ENCODE results near the gene SLAMF1. TPM values are rescaled to one million over a fixed set of nuclear protein-coding genes. Genes with fewer than 3 reads are reported as not detected.
A peak's percentile ranks its signal among the peaks of the same experiment; 100 is the strongest.

Gene SLAMF1
- total RNA-seq, 1 donor from 2014 or later = not detected

GRCh38 chr1:160667896-160668295 is 21.1 kb upstream of the SLAMF1 start:
- H3K36me3 ChIP-seq (ENCODE audit: control insufficient read depth, insufficient read depth, low read length) = no peaks in the 10 kb centered on the region
- TF ChIP-seq, protein P1, sequence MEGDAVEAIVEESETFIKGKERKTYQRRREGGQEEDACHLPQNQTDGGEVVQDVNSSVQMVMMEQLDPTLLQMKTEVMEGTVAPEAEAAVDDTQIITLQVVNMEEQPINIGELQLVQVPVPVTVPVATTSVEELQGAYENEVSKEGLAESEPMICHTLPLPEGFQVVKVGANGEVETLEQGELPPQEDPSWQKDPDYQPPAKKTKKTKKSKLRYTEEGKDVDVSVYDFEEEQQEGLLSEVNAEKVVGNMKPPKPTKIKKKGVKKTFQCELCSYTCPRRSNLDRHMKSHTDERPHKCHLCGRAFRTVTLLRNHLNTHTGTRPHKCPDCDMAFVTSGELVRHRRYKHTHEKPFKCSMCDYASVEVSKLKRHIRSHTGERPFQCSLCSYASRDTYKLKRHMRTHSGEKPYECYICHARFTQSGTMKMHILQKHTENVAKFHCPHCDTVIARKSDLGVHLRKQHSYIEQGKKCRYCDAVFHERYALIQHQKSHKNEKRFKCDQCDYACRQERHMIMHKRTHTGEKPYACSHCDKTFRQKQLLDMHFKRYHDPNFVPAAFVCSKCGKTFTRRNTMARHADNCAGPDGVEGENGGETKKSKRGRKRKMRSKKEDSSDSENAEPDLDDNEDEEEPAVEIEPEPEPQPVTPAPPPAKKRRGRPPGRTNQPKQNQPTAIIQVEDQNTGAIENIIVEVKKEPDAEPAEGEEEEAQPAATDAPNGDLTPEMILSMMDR (IDR thresholded peaks at IDR 0.05; ENCODE audit: insufficient read depth, low read length, severe bottlenecking) = no peak
- H3K27me3 ChIP-seq (ENCODE audit: control insufficient read depth, insufficient read depth, low read length) = no peaks in the 10 kb centered on the region
- DNase-seq (ENCODE audit: low read depth) = no peak
- FAIRE-seq = no peak
- H3K4me3 ChIP-seq (ENCODE audit: low read depth, low read length) = no peak overlapping the region

DNA sequence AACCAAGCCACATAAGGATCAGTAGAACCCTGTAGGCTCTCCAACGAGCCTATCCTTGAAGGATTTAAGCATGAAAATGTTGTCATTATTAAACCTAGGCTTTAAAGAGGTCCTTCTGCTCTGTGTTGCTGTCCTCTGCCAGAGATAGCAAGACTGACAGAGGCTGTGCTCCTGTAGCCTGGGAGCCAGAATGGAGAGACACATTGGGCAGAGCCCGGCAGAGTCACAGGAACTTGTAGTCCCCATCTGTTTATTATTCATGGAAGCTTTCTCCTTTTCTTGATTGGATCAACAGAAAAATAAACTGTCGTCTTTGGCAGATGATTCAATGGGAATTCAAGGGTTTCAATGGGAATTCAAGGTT is 19.2 kb upstream of the SLAMF1 start:
- no peak for FAIRE-seq
- Histone ChIP-seq H3K36me3 (ENCODE audit: control insufficient read depth, insufficient read depth, low read length) (no peaks in the 10 kb centered on the region), H3K4me3 (ENCODE audit: low read depth, low read length) (no peak overlapping the region), H3K27me3 (ENCODE audit: control insufficient read depth, insufficient read depth, low read length) (no peaks in the 10 kb centered on the region)
- TF ChIP-seq, protein P1 (IDR thresholded peaks at IDR 0.05; ENCODE audit: insufficient read depth, low read length, severe bottlenecking) = no peak
- no peak for DNase-seq (ENCODE audit: low read depth)

DNA sequence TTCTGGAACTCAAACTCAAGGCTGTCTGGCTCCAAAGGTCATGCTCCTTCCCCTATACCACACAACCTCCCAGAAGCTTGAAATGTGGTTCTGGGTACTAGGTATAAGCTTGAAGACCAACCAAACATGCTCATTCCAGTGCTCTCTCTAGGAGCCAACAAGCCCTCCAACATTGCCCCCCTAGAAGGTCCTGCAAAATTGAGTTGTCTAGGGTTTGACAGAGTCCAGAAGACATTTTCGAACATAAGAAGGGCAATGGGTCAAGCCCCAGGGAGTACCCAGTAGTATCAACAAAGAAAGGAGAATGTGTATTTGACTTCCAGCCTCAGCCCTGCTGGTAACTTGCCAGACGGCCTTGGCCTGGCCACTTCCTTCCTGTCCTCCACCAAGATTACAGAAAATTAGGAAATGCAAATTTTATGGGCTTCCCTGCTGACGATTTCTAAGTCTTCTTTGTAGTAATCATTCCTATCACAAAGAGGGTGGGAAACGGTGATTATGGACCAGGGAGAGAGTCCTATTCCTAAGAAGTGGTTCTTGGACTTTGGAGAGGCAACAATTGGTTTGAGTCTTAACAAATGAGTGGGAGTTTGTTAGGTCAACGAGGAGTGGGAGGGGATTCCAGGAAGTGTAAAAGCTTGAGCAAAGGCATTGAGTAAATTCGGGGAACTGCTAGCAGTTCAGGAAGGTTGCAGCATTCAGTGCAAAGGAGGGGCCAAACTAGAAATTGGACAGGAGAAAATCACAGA is 18.7 kb upstream of the SLAMF1 start:
- no peak for DNase-seq (ENCODE audit: low read depth)
- TF ChIP-seq, protein P1 (IDR thresholded peaks at IDR 0.05; ENCODE audit: insufficient read depth, low read length, severe bottlenecking) = no peak
- no peak for FAIRE-seq
- H3K4me3 ChIP-seq (ENCODE audit: low read depth, low read length) = no peak overlapping the region
- H3K36me3 ChIP-seq (ENCODE audit: control insufficient read depth, insufficient read depth, low read length) = no peaks in the 10 kb centered on the region
- H3K27me3 ChIP-seq (ENCODE audit: control insufficient read depth, insufficient read depth, low read length) = no peaks in the 10 kb centered on the region

- TF ChIP-seq, protein P1 (IDR thresholded peaks at IDR 0.05; ENCODE audit: insufficient read depth, low read length, severe bottlenecking) = no peak
These were observed 17.8 kb upstream of the SLAMF1 start for GRCh38 chr1:160664573-160665051.

DNA sequence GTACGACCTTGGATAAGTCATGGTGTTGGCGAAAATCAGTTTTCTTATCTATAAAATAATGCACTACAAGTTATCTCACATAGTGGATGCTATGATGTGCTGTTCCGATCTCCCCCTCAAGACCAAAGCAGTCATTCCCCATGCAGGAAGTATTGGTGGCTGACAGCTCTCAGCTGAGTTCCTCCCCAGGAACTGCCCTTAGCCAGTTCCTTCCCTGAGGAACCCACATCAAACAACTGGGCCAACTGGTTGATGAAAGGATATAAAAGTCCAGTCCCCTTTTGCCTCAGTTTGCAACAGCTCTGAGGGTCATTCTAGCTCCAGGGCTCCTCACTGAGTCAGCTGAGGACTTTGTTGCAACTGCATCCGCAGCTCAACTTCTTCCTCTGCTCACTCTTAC is 16.1 kb upstream of the SLAMF1 start:
- DNase-seq (ENCODE audit: low read depth) (no peak), FAIRE-seq (peak; percentile 18)
- H3K36me3 ChIP-seq (ENCODE audit: control insufficient read depth, insufficient read depth, low read length) = no peaks in the 10 kb centered on the region
- H3K4me3 ChIP-seq (ENCODE audit: low read depth, low read length) = no peak overlapping the region
- TF ChIP-seq, protein P1 (IDR thresholded peaks at IDR 0.05; ENCODE audit: insufficient read depth, low read length, severe bottlenecking) = no peak
- H3K27me3 ChIP-seq (ENCODE audit: control insufficient read depth, insufficient read depth, low read length) = no peaks in the 10 kb centered on the region

More at GRCh38 chr1:160664573-160665051, 17.8 kb upstream of the SLAMF1 start:
- no peak overlapping the region for H3K4me3 ChIP-seq (ENCODE audit: low read depth, low read length)
- H3K27me3 ChIP-seq (ENCODE audit: control insufficient read depth, insufficient read depth, low read length) = no peaks in the 10 kb centered on the region
- FAIRE-seq = no peak
- no peak for DNase-seq (ENCODE audit: low read depth)
- H3K36me3 ChIP-seq (ENCODE audit: control insufficient read depth, insufficient read depth, low read length) = no peaks in the 10 kb centered on the region

GRCh38 chr1:160659566-160659965 is 12.7 kb upstream of the SLAMF1 start:
- Histone ChIP-seq H3K27me3 (ENCODE audit: control insufficient read depth, insufficient read depth, low read length) (no peaks in the 10 kb centered on the region), H3K36me3 (ENCODE audit: control insufficient read depth, insufficient read depth, low read length) (no peaks in the 10 kb centered on the region), H3K4me3 (ENCODE audit: low read depth, low read length) (no peak overlapping the region)
- DNase-seq (ENCODE audit: low read depth) (no peak), FAIRE-seq (no peak)
- TF ChIP-seq, protein P1 (IDR thresholded peaks at IDR 0.05; ENCODE audit: insufficient read depth, low read length, severe bottlenecking) = no peak
